HG03378 (cell line): ENCODE results near the gene DNAJC6.

Source experiments
- ATAC-seq: cut with Tn5 transposase; IDR thresholded peaks from one replicate; pipeline ENCODE4 v1.9.1; 2021; ENCODE audit warnings: mild to moderate bottlenecking, moderate library complexity; ENCODE audit not compliant: unreplicated experiment

The DNAJC6 gene

GRCh38 chr1:65399003-65399402 is 89.7 kb downstream of the DNAJC6 start:
- no peak for ATAC-seq

- no peak for ATAC-seq
Measured at GRCh38 chr1:65401612-65402011, 92.3 kb downstream of the DNAJC6 start.

- no peak for ATAC-seq
Measured at GRCh38 chr1:65404941-65405340, 95.6 kb downstream of the DNAJC6 start.

- ATAC-seq = no peak
Measured at GRCh38 chr1:65407877-65408276, 98.5 kb downstream of the DNAJC6 start.

GRCh38 chr1:65409314-65409713 is 100.0 kb downstream of the DNAJC6 start:
- ATAC-seq = no peak

- no peak for ATAC-seq
Measured at GRCh38 chr1:65409816-65410326, 100.5 kb downstream of the DNAJC6 start.

GRCh38 chr1:65412256-65412983 is 103.1 kb downstream of the DNAJC6 start:
- ATAC-seq = no peak

GRCh38 chr1:65412984-65413375 is 103.6 kb downstream of the DNAJC6 start:
- ATAC-seq = no peak

GRCh38 chr1:65414538-65414937 is 105.2 kb downstream of the DNAJC6 start:
- no peak for ATAC-seq

GRCh38 chr1:65416767-65417166 is 107.4 kb downstream of the DNAJC6 start:
- no peak for ATAC-seq

- ATAC-seq = no peak
Measured at GRCh38 chr1:65417729-65418128, 108.4 kb downstream of the DNAJC6 start.

- no peak for ATAC-seq
Measured at GRCh38 chr1:65418522-65419185, 109.3 kb downstream of the DNAJC6 start.

GRCh38 chr1:65419681-65420589 is 110.6 kb downstream of the DNAJC6 start:
- ATAC-seq = peak; percentile 91

- ATAC-seq = peak; percentile 37
Measured at GRCh38 chr1:65420590-65421350, 111.4 kb downstream of the DNAJC6 start, which contains the start of the genes LEPR and LEPROT. Gene LEPR, plus strand, starts transcription at chr1:65420668. Its CDS starts 144,898 bp downstream, at chr1:65565566. Gene LEPROT, plus strand, starts transcription at chr1:65420668. Its CDS starts 57 bp downstream, at chr1:65420725.

- ATAC-seq = no peak
Measured at GRCh38 chr1:65421351-65422025, 112.1 kb downstream of the DNAJC6 start.

- ATAC-seq = no peak
Measured at GRCh38 chr1:65422241-65423203, 113.2 kb downstream of the DNAJC6 start.

GRCh38 chr1:65423884-65424572 is 114.7 kb downstream of the DNAJC6 start:
- no peak for ATAC-seq

GRCh38 chr1:65424573-65424889 is 115.2 kb downstream of the DNAJC6 start:
- no peak for ATAC-seq
